ENCODE data around the gene MYL9.

The MYL9 gene

DNA sequence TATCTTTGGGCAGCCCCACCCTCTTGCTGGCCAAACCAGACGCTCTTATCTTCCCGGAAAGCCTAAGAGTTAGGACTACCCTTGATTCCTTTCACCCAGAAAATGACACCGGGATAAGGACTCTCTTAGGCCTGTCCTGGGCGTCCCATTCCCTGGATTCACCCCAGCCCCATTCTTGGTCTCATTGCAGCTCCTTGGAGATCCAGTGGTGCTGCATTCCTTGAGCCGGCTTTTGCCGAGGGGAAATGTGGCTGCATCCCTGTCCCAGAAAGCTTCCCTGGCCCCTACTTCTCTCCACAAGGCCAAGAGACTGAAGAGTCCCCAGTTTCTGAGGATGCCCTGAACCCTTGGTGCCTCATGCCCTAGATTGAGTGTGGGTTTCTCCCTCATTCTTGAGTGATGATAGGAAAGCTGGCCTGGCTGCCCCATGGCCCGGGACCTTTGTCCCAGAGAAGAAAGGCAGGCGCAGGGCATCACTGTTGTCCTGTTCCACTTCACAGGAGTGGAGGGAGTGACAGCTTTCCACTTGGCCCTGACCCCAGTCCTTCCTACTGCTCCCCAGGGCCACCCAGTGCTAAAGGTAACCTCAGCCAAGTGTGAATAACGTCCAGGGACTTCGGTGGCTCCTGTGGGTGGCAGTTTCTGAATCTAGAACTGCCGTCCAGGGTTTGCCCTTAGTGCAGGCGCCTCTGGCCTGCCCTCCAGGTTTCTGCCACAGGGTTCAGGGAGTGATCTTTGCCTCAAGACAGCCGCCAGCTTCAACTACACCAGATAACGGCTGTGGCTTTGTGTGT is 42.7 kb upstream of the MYL9 start:
- in situ Hi-C loops (cut with HindIII; ENCODE audit: low sequenced_read_pairs), result no loop called here
- TF ChIP-seq, protein P1, sequence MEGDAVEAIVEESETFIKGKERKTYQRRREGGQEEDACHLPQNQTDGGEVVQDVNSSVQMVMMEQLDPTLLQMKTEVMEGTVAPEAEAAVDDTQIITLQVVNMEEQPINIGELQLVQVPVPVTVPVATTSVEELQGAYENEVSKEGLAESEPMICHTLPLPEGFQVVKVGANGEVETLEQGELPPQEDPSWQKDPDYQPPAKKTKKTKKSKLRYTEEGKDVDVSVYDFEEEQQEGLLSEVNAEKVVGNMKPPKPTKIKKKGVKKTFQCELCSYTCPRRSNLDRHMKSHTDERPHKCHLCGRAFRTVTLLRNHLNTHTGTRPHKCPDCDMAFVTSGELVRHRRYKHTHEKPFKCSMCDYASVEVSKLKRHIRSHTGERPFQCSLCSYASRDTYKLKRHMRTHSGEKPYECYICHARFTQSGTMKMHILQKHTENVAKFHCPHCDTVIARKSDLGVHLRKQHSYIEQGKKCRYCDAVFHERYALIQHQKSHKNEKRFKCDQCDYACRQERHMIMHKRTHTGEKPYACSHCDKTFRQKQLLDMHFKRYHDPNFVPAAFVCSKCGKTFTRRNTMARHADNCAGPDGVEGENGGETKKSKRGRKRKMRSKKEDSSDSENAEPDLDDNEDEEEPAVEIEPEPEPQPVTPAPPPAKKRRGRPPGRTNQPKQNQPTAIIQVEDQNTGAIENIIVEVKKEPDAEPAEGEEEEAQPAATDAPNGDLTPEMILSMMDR (IDR thresholded peaks at IDR 0.05; ENCODE audit: low read depth, low read length), result no peak
- DNase-seq (ENCODE audit: low read depth, low spot score), result no peak
- no peak overlapping the region for H3K4me3 ChIP-seq (ENCODE audit: low read depth, low read length)

DNA sequence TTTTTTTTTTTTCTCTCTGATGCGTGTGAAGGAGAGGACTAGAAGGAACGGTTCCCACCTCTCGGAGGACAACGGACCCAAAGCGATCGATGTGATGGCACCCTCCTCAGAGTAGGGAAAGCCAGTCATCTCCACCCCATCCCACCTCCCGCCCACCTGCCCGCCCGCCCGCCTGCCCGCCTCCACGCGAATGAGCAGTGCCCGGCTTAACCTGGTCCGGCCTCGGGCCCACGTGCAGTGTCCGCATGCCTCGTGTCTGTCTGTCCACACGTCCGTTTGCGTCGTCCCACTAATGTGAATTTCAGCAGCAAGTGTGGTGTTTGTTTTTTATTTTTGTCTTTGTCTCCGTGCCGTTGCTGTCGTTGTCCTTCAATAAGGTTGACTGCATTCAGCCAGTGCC is 42.1 kb upstream of the MYL9 start:
- no peak overlapping the region for H3K4me3 ChIP-seq (ENCODE audit: low read depth, low read length)
- TF ChIP-seq, protein P1 (IDR thresholded peaks at IDR 0.05; ENCODE audit: low read depth, low read length), result no peak
- no peak for DNase-seq (ENCODE audit: low read depth, low spot score)
- in situ Hi-C loops (cut with HindIII; ENCODE audit: low sequenced_read_pairs), result no loop called here

DNA sequence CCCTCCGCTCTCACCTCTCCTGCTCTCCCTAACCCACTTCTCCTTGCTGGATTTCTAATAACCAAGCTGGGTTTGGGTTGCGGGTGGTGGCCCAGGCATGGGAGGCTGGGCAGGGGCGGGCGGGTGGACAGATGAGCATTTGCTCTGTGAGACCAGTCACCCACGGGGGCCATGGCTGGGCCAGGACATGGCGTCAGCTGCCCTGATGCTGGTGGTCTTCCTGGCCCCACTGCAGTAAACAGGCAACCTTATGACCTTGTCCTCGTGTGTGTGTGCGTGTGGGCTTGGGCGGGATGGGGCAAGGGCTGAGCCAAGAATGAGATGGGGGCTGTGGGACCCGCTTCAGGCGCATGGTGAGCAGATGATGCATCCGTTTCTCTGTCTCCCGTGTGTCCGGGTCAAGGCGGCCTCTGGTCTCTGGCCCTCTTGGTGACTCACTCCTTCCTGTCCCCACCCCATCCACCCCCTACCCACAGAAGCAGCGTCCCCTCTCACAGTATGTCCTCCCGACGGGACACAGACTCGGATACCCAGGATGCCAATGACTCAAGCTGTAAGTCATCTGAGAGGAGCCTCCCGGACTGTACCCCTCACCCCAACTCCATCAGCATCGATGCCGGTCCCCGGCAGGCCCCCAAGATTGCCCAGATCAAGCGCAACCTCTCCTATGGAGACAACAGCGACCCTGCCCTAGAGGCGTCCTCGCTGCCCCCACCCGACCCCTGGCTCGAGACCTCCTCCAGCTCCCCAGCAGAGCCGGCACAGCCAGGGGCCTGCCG is 41.4 kb upstream of the MYL9 start:
- DNase-seq (ENCODE audit: low read depth, low spot score), result peak; percentile 63
- in situ Hi-C loops (cut with HindIII; ENCODE audit: low sequenced_read_pairs), result no loop called here
- H3K4me3 ChIP-seq (ENCODE audit: low read depth, low read length), result no peak overlapping the region
- TF ChIP-seq, protein P1 (IDR thresholded peaks at IDR 0.05; ENCODE audit: low read depth, low read length), result no peak

DNA sequence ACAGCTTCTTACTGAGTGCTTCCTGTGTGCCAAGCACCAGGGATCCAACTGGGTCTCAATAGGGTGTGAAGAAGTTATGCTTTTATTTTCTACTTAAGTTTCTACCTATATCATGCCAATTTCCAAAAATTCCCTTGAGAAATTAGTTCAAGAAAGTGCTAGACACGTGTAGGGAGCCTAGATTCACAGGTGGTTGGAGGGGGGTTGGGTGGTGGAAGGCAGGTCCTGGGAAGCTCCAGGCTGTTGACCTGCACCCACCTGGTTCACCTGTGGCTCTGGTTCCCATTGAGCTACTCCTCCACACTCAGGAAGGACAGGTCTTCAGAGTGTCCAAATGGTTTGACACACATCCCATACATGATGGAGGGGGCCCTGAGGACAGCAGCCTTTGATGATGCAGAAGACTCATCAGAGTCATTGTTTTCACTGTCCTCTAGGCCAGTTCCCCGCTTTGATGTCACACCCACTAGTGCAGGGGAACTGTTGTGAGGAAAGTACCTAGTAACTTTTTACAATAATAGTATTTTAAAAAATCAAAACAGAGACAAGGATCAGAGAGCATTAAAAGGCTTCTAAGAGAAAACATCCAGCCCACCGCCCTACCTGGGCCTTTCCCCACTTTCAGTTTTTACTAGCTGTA is 39.8 kb upstream of the MYL9 start:
- in situ Hi-C loops (cut with HindIII; ENCODE audit: low sequenced_read_pairs), result no loop called here
- DNase-seq (ENCODE audit: low read depth, low spot score), result no peak
- TF ChIP-seq, protein P1 (IDR thresholded peaks at IDR 0.05; ENCODE audit: low read depth, low read length), result no peak
- H3K4me3 ChIP-seq (ENCODE audit: low read depth, low read length), result no peak overlapping the region

DNA sequence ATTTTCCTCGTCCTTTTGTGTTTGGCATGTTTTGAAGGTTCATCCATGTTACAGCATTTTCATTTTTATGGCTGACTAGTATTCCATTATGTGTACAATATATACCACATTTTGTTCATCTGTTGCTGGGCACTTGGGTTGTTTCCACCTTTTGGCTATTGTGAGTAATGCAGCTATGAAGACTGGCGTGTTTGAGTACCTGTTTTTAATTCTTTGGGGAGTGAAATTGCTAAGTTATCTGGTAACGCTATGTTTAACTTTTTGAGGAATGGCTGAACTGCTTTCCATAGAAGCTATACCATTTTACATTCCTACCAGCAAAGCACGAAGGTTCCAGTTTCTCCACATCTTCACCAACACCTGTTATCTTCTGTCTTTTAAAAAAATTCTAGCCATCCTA is 37.0 kb upstream of the MYL9 start:
- in situ Hi-C loops (cut with HindIII; ENCODE audit: low sequenced_read_pairs), result no loop called here

DNA sequence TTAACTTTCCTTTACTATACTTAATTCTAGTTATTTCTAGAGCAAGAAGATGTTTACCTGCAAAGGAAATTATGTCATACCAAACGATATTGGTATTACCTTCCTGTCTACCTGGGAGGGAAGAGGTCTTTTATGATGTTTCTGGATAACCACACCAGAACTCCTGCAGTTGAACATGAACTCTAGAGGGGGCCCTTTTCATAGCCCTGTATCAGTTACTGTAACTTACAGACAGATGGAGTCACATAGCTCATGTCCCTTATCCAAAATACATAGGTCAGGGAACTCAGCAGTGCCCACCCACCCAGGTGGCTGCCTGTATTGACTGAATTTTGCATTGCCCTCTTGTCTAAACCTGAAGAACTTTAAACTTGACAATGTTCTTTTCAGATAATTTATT is 35.1 kb upstream of the MYL9 start:
- DNase-seq (ENCODE audit: low read depth, low spot score), result no peak
- in situ Hi-C loops (cut with HindIII; ENCODE audit: low sequenced_read_pairs), result no loop called here
- TF ChIP-seq, protein P1 (IDR thresholded peaks at IDR 0.05; ENCODE audit: low read depth, low read length), result peak; percentile 48
- no peak overlapping the region for H3K4me3 ChIP-seq (ENCODE audit: low read depth, low read length)

More for the DNA sequence above, 37.0 kb upstream of the MYL9 start:
- TF ChIP-seq, protein P1 (IDR thresholded peaks at IDR 0.05; ENCODE audit: low read depth, low read length), result peak; percentile 14
- DNase-seq (ENCODE audit: low read depth, low spot score), result no peak
- H3K4me3 ChIP-seq (ENCODE audit: low read depth, low read length), result no peak overlapping the region

Measured in astrocyte of the spinal cord (primary cell).